ENCODE data around the gene TRPT1.
A peak's percentile ranks its signal among the peaks of the same experiment; 100 is the strongest.

Gene TRPT1

DNA sequence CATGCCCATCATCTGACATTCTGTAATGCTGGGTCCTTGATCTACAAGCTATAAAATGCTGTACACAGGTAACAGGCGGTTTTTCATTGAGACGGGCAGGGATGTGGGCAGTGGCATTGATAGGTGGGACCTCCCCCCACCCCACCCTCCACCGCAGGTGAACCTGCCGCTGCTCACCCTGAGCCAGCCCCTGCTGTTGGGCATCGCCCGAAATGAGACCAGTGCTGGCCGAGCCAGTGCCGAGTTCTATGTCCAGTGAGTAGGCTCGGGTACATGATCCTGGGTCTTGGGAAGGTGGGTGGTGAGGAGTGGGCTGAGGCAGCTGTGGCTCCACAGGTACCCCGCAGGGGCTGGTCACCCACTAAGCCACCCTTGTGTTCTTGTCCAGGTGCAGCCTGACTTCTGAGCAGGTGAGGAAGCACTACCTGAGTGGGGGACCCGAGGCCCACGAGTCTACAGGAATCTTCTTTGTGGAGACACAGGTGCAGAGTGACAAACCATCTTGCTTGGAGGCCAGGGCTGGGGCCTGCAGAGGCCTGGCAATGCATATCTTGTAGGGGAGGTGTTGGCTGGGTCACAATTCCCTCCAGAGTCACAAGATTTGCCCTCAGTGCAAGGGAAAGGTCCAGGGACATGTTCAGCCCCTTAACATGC, 3.2 kb upstream of the TRPT1 start:
- DNase-seq: no peak

GRCh38 chr11:64227405-64227956, 1.5 kb upstream of the TRPT1 start:
- no peak for DNase-seq

- DNase-seq: peak; percentile 24
These were observed 593 bp upstream of the TRPT1 start for GRCh38 chr11:64226507-64227051.

DNA sequence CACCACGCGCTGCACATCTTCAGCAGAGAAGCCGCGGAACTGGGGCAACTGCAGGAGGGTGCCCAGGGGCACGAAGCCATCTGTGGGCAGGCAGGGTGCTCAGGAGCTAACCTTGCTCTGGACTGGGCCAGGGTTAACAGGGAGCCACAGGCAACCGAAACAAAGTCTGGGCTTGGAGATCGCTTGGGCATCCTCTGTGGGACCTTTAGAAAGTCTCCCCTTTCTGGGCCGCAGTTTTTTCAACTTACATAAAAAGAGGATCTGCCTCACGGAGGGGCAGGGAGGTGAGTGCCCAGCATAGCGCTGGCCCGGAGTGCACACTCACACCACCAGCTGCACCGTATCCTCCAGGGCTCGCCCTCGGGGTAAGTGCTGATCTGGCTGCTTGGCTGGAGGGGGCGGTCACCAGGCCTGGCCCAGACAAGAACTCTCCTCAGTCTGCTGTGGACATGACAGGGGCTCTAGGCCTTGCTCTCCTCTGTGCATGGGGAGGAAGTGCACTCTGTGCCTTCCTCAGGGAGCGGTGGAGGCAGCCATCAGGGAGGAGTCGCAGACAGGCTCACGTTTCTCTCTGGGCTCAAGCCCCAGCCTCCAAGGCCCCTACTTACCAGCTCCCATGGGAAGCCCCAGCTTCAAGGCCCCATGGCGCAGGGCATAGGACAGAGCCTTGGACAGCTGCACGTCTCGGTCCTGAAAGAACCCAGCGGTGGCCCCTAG, 937 bp downstream of the TRPT1 start:
- no peak for DNase-seq

- DNase-seq: no peak
These were observed 1.7 kb downstream of the TRPT1 start for GRCh38 chr11:64224151-64224890.

DNA sequence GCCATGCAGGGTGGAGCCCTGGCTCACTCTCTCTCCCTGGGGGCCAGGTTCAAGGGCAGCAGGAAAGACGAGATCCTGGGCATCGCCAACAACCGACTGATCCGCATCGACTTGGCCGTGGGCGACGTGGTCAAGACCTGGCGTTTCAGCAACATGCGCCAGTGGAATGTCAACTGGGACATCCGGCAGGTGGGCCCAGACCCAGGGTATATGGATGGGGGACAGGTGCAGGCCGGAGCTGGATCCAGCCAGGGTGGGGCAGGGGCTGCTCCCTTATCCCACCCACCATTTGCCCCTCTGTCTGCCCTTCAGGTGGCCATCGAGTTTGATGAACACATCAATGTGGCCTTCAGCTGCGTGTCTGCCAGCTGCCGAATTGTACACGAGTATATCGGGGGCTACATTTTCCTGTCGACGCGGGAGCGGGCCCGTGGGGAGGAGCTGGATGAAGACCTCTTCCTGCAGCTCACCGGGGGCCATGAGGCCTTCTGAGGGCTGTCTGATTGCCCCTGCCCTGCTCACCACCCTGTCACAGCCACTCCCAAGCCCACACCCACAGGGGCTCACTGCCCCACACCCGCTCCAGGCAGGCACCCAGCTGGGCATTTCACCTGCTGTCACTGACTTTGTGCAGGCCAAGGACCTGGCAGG, 2.9 kb downstream of the TRPT1 start:
- no peak for DNase-seq

DNA sequence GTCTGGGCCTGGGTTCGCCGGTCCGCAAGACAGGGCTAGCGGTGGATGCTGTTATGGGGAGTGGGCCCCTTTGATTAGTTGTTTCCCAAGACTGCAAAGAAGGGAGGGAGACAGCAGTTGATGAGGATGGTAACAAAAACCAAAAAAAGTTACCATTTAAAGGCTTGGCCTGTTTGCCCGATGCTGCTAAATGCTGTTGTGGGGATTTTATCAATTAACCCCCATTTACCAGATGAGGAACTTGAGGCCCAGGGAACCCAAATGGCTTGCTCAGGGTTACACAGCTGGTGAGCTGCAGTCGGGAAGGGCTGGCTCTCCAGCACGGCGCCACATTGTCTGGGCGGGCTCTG, 3.4 kb downstream of the TRPT1 start:
- no peak for DNase-seq

DNA sequence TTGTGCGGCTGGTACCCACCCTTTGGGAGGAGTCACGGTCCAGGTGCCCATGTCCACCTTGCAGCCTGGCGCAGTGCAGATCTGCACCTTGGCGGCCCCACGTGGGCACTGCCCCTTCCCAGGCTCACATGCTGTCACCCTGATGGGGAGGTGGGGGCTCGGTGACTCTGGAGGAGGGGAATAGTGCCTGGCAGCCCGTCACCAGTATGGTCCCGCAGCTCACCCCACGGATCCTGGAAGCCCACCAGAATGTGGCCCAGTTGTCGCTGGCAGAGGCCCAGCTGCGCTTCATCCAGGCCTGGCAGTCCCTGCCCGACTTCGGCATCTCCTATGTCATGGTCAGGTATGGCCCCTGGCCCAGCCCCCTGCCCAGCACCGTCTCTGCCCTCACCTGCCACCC, 5.2 kb downstream of the TRPT1 start:
- DNase-seq: no peak

- DNase-seq: no peak
These were observed 5.7 kb downstream of the TRPT1 start for GRCh38 chr11:64220271-64220670.

DNA sequence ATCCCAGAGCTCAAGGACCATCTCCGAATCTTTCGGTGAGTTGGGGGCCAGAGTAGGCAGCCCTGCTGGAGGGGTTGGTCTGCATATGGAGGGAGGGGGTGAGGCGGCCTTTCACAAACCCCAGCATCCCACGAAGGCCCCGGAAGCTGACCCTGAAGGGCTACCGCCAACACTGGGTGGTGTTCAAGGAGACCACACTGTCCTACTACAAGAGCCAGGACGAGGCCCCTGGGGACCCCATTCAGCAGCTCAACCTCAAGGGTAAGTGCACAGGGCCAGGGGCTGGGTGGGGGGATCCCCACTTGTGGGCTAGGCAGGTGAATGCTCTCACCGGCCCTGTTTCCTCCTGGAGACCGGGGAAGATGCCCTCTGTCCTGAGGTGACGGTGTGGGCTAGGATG, 6.2 kb downstream of the TRPT1 start:
- DNase-seq: no peak

- no peak for DNase-seq
These were observed 6.7 kb downstream of the TRPT1 start for GRCh38 chr11:64219354-64219684.

GRCh38 chr11:64218628-64219353, 7.2 kb downstream of the TRPT1 start:
- DNase-seq: no peak

- DNase-seq: no peak
These were observed 9.1 kb downstream of the TRPT1 start for GRCh38 chr11:64216879-64217278.

- no peak for DNase-seq
These were observed 14.7 kb downstream of the TRPT1 start for GRCh38 chr11:64211181-64211872.

DNA sequence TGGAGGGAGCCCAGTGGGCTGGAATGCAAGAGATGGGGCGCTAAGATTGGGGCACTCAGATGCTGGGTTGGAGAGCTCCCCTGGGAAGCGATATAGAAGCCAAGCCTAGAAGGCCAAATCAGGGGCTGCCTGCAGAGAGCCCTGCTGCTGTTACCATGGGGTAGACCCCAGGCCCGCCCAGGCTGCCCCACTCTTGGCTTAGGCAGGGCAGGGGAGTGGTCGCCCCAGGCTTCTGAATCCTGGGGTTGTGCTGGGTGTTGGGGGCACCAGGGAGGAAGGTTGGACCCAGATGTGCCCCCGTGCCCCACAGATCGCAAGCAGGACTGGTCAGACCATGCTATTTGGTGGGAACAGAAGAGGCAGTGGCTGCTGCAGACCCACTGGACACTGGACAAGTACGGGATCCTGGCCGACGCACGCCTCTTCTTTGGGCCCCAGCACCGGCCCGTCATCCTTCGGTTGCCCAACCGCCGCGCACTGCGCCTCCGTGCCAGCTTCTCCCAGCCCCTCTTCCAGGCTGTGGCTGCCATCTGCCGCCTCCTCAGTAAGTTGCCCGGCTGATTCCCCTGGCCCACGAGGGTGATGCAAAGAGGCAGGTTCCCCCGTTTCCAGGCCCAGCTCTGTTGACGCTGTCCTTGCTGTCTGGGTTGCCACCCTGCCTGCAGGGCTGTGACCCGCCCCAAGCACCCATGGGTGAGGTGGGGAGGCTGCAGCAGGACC, 15.5 kb downstream of the TRPT1 start:
- no peak for DNase-seq

- DNase-seq: no peak
These were observed 16.5 kb downstream of the TRPT1 start for GRCh38 chr11:64209563-64209843.

GRCh38 chr11:64208796-64209562, 17.0 kb downstream of the TRPT1 start:
- DNase-seq: no peak

DNA sequence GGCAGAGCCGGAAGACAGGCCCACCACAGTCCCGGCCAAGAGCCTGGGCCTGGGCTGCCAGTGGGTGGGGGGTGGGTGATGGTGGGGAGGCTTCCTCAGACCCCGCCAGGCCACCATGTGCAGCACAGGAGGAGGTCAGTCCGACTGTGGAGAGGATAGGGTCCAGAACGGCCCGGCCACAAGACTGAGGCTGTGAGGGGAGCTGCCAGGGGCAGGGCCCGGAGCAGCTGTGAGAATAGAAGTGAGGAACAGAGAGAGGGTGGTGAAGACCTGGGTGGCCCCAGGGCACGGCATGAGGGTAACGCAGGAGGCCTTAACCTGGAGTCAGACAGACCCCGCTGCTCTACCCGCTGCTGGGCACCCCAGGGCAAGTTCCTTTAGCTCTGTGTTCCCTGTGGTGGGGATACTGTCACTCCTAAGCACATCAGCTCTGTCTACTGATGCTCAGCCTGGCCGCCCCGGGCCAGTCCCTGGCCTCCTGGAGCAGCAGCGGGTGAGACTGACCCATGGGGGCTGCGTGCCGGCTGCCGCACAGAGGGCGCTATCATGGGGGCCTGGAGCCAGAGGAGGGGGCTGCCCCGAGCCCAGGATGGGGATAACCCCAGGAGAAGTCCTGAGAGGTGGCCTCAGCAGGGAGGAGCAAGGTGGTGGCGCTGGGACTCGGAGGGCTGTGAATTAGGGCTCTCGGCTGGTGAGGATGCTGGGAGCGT, 17.7 kb downstream of the TRPT1 start:
- no peak for DNase-seq

DNA sequence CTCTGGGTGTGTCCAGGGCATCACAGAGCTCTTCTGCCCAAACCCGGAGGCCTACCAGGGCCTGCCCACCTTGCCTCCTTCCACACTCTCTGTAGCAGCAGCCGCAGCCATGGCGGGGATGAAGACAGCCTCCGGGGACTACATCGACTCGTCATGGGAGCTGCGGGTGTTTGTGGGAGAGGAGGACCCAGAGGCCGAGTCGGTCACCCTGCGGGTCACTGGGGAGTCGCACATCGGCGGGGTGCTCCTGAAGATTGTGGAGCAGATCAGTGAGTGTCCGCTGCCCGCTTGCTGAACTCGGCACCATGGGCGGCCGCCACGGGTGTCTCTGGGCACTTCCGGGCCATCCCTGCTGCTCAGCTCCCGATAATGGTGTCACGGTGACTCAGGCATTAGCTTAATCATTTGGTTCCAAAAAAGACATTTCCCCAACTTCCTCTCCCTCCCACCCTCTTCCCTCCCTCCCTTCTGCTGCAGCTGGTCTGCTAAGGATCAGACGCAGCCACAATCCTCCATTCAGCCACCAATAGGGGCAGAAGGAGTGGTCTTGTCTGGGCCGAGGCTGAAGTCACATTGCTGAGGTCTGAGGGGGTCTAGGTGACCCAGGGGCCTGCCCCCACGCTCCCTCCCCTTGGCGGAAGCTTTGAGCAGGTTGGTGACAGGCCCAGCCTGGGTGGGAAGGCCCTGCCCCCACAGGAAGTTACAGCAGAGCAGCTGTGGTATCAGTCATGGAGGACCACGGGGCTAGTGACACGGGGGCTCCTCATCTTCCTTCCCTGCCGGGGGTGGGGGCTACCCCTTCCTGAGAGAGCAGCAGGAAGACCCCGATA, 18.5 kb downstream of the TRPT1 start:
- DNase-seq: peak; percentile 56

Measured in activated CD4-positive, alpha-beta T cell treated with anti-CD3 and anti-CD28 coated beads for 1 hour (primary cell).